Lower lobe of right lung (tissue), 2 donors: ENCODE measurements around the gene PLEKHJ1. TPM values are rescaled to one million over a fixed set of nuclear protein-coding genes. Genes with fewer than 3 reads are reported as not detected.
A peak's percentile ranks its signal among the peaks of the same experiment; 100 is the strongest.

Experiments used
- ATAC-seq, 2 donors: fragments of 200-7000 bp; cut with Tn5 transposase; one replicate each; pipeline ENCODE4 v1.9.1; 2020 to 2022; ENCODE audit warnings: mild to moderate bottlenecking in 2 of 2, moderate library complexity in 2 of 2
- DNase-seq: peaks from one replicate; pipeline ENCODE4 v3.0.0-alpha.2; 2020
- H3K27ac ChIP-seq: fragments of 200-600 bp; one replicate; pipeline ENCODE4 v1.8.0; 2022
- H3K27me3 ChIP-seq: fragments of 200-600 bp; one replicate; pipeline ENCODE4 v1.8.0; 2022; ENCODE audit warnings: low read depth
- H3K36me3 ChIP-seq: fragments of 200-600 bp; one replicate; pipeline ENCODE4 v1.8.0; 2022; ENCODE audit warnings: mild to moderate bottlenecking
- H3K4me1 ChIP-seq: fragments of 200-600 bp; one replicate; pipeline ENCODE4 v1.8.0; 2022
- H3K4me3 ChIP-seq: fragments of 200-600 bp; one replicate; pipeline ENCODE4 v1.8.0; 2022; ENCODE audit warnings: mild to moderate bottlenecking
- H3K9me3 ChIP-seq: fragments of 200-600 bp; one replicate; pipeline ENCODE4 v1.8.0; 2022
- intact Hi-C: fragments of 100-400 bp; cut with DNase I; formaldehyde crosslinking; loops from one replicate; pipeline ENCODE4 v1.11.0; 2022
- microRNA-seq: library from miRNA; unstranded; fragments of <30 nt; microRNA quantifications from one replicate; pipeline ENCODE4 v1.2.0, GENCODE V29; 2020; ENCODE audit warnings: borderline number of aligned reads
- total RNA-seq: library from RNA; stranded (reverse); fragmentation: NEBNext Ultra II Directional; extraction: Animal tissue kit (Norgen Biotek cat#: 25700); gene quantifications from one replicate; pipeline ENCODE4 v1.2.1, GENCODE V29; 2021
- TF ChIP-seq, protein P1 (sequence below): fragments of 200-600 bp; IDR thresholded peaks from one replicate; pipeline ENCODE4 v1.8.0; 2022; ENCODE audit warnings: antibody characterized with exemption, mild to moderate bottlenecking
- donor health status: DM: no; HTN: yes; CAD: no; lungs with severe emphysema.

The PLEKHJ1 gene
- total RNA-seq, 1 donor from 2014 or later: 52.0 TPM

GRCh38 chr19:2187159-2187558, 49.0 kb downstream of the PLEKHJ1 start:
- peak overlapping the region; percentile 4 for H3K4me3 ChIP-seq
- intact Hi-C loops: no loop called here
- H3K27ac ChIP-seq: peak overlapping the region; percentile 75
- peaks cover 61% of the 10 kb centered on the region for H3K4me1 ChIP-seq
- H3K9me3 ChIP-seq: no peaks in the 10 kb centered on the region
- TF ChIP-seq, protein P1, sequence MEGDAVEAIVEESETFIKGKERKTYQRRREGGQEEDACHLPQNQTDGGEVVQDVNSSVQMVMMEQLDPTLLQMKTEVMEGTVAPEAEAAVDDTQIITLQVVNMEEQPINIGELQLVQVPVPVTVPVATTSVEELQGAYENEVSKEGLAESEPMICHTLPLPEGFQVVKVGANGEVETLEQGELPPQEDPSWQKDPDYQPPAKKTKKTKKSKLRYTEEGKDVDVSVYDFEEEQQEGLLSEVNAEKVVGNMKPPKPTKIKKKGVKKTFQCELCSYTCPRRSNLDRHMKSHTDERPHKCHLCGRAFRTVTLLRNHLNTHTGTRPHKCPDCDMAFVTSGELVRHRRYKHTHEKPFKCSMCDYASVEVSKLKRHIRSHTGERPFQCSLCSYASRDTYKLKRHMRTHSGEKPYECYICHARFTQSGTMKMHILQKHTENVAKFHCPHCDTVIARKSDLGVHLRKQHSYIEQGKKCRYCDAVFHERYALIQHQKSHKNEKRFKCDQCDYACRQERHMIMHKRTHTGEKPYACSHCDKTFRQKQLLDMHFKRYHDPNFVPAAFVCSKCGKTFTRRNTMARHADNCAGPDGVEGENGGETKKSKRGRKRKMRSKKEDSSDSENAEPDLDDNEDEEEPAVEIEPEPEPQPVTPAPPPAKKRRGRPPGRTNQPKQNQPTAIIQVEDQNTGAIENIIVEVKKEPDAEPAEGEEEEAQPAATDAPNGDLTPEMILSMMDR: no peak
- H3K27me3 ChIP-seq: no peaks in the 10 kb centered on the region
- peaks cover 55% of the 10 kb centered on the region for H3K36me3 ChIP-seq
- ATAC-seq (no peak), DNase-seq (no peak)

DNA sequence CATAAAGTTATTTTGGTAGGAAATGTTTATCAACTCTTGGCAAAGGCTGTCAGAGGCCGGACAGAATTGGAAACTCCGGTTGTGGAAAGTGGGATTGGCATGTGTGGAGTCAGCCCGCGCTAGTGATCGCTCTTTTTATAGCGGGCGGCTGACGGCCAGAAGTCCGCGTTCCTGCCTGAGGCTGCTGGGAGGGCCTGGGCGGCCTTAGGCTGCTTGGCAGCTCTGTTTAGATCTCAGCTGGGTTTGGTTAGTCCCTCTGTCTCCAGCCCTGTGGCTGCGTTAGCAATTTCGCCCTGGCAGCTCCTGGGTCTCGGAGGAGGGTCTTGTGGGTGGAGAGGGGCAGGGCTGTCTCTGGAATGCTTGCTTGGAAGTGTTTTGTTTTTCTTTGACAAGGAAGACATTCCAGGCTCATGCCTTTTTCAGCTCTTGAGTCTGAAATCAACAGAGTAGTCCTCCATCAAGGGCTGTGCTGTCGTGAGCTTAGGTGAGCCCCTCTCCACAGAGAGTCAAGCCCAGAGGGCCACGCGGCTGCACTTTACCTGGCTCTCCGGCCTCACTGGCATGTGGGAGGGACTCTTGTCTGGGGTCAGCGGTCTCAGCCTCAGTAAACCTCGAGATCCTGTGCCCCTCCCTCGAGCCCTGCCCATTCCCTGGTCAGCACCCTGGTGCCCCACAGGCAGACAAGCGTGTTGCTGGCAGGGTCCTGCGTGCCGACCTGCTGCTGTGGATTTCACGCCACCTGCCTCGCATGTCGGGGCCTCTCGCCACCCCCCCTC, 49.9 kb downstream of the PLEKHJ1 start:
- ATAC-seq (peak; percentile 82 to 87), DNase-seq (peak; percentile 83)
- intact Hi-C loops: no loop called here
- TF ChIP-seq, protein P1: no peak
- peak overlapping the region; percentile 4 for H3K4me3 ChIP-seq
- H3K36me3 ChIP-seq: peaks cover 55% of the 10 kb centered on the region
- H3K27ac ChIP-seq: peak overlapping the region; percentile 75
- H3K4me1 ChIP-seq: peaks cover 61% of the 10 kb centered on the region
- no peaks in the 10 kb centered on the region for H3K27me3 ChIP-seq
- H3K9me3 ChIP-seq: no peaks in the 10 kb centered on the region

- TF ChIP-seq, protein P1: no peak
- DNase-seq (no peak), ATAC-seq (no peak)
- Histone ChIP-seq H3K4me1 (peaks cover 61% of the 10 kb centered on the region), H3K4me3 (no peak overlapping the region), H3K27ac (peak overlapping the region; percentile 75), H3K9me3 (no peaks in the 10 kb centered on the region), H3K27me3 (no peaks in the 10 kb centered on the region), H3K36me3 (peaks cover 55% of the 10 kb centered on the region)
- intact Hi-C loops: no loop called here
Observed at GRCh38 chr19:2185734-2186070, 50.4 kb downstream of the PLEKHJ1 start.

DNA sequence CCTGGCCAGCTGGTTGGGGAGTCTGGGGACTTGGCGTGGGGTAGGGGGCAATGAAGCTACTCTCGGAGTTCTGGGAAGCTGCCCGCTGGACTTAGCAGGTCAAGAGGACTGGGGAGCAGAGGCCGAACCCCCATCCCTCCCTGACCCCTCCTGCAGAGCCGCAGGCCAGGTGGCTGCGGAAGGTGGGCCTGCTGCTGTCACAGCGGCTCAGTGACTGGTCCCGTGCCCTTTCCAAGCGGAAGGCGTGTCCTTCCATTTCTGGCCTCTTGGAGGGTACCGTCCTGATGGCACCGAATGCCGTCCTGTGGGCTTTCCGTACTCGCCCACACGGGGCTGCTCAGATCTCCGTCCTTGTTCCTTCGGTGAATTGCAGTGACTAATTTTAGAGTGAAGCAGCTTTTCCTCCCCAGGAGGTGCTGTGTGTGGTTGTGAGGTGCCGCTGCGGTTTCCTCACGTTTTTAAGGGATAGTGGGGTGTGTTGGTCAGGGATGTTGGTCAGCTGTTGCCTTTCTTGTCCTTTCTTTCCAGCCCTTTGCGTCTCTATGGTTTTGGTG, 51.6 kb downstream of the PLEKHJ1 start:
- no peak for ATAC-seq
- Histone ChIP-seq H3K4me3 (no peak overlapping the region), H3K4me1 (peaks cover 61% of the 10 kb centered on the region), H3K27ac (peak overlapping the region; percentile 75), H3K36me3 (peaks cover 50% of the 10 kb centered on the region), H3K9me3 (no peaks in the 10 kb centered on the region), H3K27me3 (no peaks in the 10 kb centered on the region)
- TF ChIP-seq, protein P1: no peak
- intact Hi-C loops: no loop called here
- DNase-seq: no peak

Small RNAs within 50 kb of the gene (microRNA-seq; reads per million reads assigned to microRNA genes)
- gene MIR1227 (not detected), gene MIR4321 (not detected)

Other genes starting within 250 kb of the PLEKHJ1 start
- gene BTBD2, start 220.6 kb downstream of the PLEKHJ1 start, total RNA-seq: 62.0 TPM
- 268 TPM for gene MKNK2, start 185.1 kb downstream of the PLEKHJ1 start, total RNA-seq
- gene MOB3A, start 140.0 kb downstream of the PLEKHJ1 start, total RNA-seq: 69.2 TPM
- 7.4 TPM for gene IZUMO4, start 139.4 kb downstream of the PLEKHJ1 start, total RNA-seq
- 99.5 TPM for gene AP3D1, start 84.8 kb downstream of the PLEKHJ1 start, total RNA-seq
- 33.0 TPM for gene DOT1L, start 72.4 kb downstream of the PLEKHJ1 start, total RNA-seq
- 55.6 TPM for gene SF3A2, start 495 bp upstream of the PLEKHJ1 start, total RNA-seq
- 1.9 TPM for gene AMH, start 13.0 kb upstream of the PLEKHJ1 start, total RNA-seq
- not detected for gene JSRP1, start 20.1 kb upstream of the PLEKHJ1 start, total RNA-seq
- 7.5 TPM for gene PEAK3, start 45.8 kb upstream of the PLEKHJ1 start, total RNA-seq
- not detected for gene LINGO3, start 71.8 kb upstream of the PLEKHJ1 start, total RNA-seq
- gene LSM7, start 92.3 kb upstream of the PLEKHJ1 start, total RNA-seq: 58.2 TPM
- 52.3 TPM for gene SPPL2B, start 92.4 kb upstream of the PLEKHJ1 start, total RNA-seq
- not detected for gene TMPRSS9, start 123.9 kb upstream of the PLEKHJ1 start, total RNA-seq
- 53.3 TPM for gene TIMM13, start 191.3 kb upstream of the PLEKHJ1 start, total RNA-seq
- gene LMNB2, start 220.6 kb upstream of the PLEKHJ1 start, total RNA-seq: 20.9 TPM
- 89.9 TPM for gene GADD45B, start 239.8 kb upstream of the PLEKHJ1 start, total RNA-seq